NCI-H187 treated with DMSO at 0.1 percent for 48 hours (cell line): ENCODE results near the gene PCBP4.

ENCODE experiments used
- DNase-seq: peaks from one replicate; lab custom pipeline; 2025; lab: John Stamatoyannopoulos, UW

The PCBP4 gene

GRCh38 chr3:51971350-51971749 lies 4.1 kb upstream of the PCBP4 start:
- no peak for DNase-seq

- no peak for DNase-seq
Observed at GRCh38 chr3:51970606-51971300, 3.5 kb upstream of the PCBP4 start.

GRCh38 chr3:51969841-51970240 lies 2.6 kb upstream of the PCBP4 start:
- DNase-seq: no peak

GRCh38 chr3:51968883-51969678 lies 1.8 kb upstream of the PCBP4 start:
- DNase-seq: no peak

GRCh38 chr3:51968170-51968775 lies 1.0 kb upstream of the PCBP4 start:
- no peak for DNase-seq

GRCh38 chr3:51966922-51967383 lies 301 bp downstream of the PCBP4 start:
- no peak for DNase-seq

GRCh38 chr3:51966486-51966885 lies 768 bp downstream of the PCBP4 start:
- no peak for DNase-seq

GRCh38 chr3:51966016-51966415 lies 1.2 kb downstream of the PCBP4 start:
- no peak for DNase-seq

- no peak for DNase-seq
Observed at GRCh38 chr3:51964521-51964920, 2.7 kb downstream of the PCBP4 start.

- no peak for DNase-seq
Observed at GRCh38 chr3:51963951-51964451, 3.3 kb downstream of the PCBP4 start.

GRCh38 chr3:51962854-51963530 lies 4.3 kb downstream of the PCBP4 start:
- DNase-seq: no peak

- DNase-seq: no peak
Observed at GRCh38 chr3:51961602-51962569, 5.4 kb downstream of the PCBP4 start.

GRCh38 chr3:51961011-51961410 lies 6.2 kb downstream of the PCBP4 start:
- no peak for DNase-seq

- no peak for DNase-seq
Observed at GRCh38 chr3:51960386-51960785, 6.9 kb downstream of the PCBP4 start.

- DNase-seq: no peak
Observed at GRCh38 chr3:51959651-51960050, 7.6 kb downstream of the PCBP4 start.

GRCh38 chr3:51958603-51959521 lies 8.4 kb downstream of the PCBP4 start:
- DNase-seq: no peak

GRCh38 chr3:51957520-51958205 lies 9.6 kb downstream of the PCBP4 start:
- no peak for DNase-seq

- DNase-seq: no peak
Observed at GRCh38 chr3:51955893-51956770, 11.1 kb downstream of the PCBP4 start.
